Measurements from ENCODE around the gene FAM161A.
"Not testable (repeated sequence)": the region's sequence is repeated elsewhere in the genome, so short reads cannot be mapped to it uniquely, and the experiment has no call there.

Gene FAM161A

GRCh38 chr2:61853847-61854563 is at the start of gene FAM161A:
Gene FAM161A, minus strand, starts transcription at chr2:61854060. Its CDS starts 19 bp downstream, at chr2:61854041.
- peak; percentile 74 for DNase-seq

- DNase-seq: no peak
Measured at GRCh38 chr2:61900281-61900680, 46.4 kb upstream of the FAM161A start.

DNA sequence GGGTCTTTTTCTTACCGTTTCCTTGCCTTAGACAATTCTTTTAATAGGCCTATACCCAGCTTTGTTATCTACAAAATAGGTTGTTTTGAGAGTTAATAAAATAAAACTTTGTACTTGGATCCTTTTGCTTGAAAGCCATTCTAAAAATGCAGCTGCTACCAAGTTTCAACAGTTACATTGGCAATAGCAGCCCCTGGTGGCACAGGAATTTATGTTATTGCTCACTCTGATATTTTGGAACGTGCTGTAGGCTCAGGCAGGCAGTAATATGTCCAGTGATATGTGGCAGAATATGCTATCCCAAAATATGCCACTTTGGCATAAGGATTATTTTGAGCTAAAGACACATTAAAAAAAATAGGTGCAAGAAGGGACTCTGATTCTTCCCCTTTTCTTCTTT is 45.0 kb upstream of the FAM161A start:
- DNase-seq: peak; percentile 14

GRCh38 chr2:61888267-61889055 is 34.6 kb upstream of the FAM161A start, which contains the start of gene CCT4:
Gene CCT4, minus strand, starts transcription at chr2:61888656. Its CDS starts 149 bp downstream, at chr2:61888507.
- DNase-seq: peak; percentile 83

DNA sequence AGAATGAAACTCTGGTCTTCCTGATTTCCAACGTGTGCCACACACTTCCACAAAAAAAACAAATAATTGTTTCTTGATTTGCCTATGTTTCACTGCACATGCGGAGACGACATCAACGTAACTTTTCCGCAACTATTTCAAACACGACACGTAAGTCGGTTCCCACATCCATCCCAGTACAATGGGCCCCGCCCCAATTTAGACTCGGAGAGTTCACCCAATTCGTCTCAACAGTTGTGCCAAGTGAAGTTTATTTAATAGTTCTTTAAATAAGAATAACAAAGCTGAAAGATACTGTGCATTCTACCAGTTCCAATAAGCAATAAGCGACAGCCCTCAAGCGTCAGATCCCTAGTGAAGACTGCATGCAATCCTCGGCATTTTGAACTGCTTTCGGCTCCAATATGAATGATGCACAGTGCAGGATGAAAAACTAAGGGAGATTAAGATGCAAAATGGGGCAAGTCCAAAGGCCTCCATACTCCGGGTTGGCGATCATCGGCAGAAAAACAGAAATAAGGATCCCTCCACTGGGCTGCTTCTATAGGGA is 33.9 kb upstream of the FAM161A start:
- peak; percentile 15 for DNase-seq

- DNase-seq: no peak
Measured at GRCh38 chr2:61885896-61886603, 32.2 kb upstream of the FAM161A start.

DNA sequence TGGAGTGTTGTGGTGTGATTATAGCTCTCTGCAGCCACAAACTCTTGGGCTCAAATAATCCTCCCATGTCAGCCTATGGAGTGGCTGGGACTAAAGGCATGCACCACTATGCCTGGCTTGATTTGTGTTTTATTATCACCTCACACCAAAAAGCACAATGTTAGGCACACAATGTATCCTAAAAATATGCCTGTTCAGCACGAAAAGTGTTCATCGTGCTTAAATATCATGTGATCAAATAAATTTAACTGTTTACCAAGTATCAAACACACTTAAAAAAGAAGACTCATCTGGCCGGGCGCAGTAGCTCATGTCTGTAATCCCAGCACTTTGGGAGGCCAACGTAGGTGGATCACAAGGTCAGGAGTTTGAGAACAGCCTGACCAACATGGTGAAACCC is 29.0 kb upstream of the FAM161A start:
- no peak for DNase-seq

DNA sequence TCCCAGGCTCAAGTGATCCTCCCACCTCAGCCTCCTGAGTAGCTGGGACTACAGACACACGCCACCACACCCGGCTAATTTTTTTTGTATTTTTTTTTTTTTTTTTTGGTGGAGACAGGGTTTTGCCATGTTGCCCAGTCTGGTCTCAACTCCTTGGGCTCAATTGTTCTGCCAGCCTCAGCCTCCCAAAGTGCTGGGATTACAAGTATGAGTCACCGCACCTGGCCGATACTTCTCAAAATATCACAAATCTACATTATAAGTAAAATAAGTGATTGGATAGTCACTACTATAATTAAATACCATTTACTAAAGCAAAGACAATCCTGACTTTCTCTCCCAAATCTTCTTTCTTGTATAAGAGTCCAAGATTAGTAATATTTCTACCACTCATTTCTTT is 25.5 kb upstream of the FAM161A start:
- DNase-seq: not testable (repeated sequence)

- no peak for DNase-seq
Measured at GRCh38 chr2:61878761-61879160, 24.9 kb upstream of the FAM161A start.

GRCh38 chr2:61877571-61878245 is 23.8 kb upstream of the FAM161A start:
- no peak for DNase-seq

- no peak for DNase-seq
Measured at GRCh38 chr2:61876400-61876799, 22.5 kb upstream of the FAM161A start.

GRCh38 chr2:61866482-61867089 is 12.7 kb upstream of the FAM161A start:
- DNase-seq: not testable (repeated sequence)

GRCh38 chr2:61862085-61862484 is 8.2 kb upstream of the FAM161A start:
- DNase-seq: no peak

DNA sequence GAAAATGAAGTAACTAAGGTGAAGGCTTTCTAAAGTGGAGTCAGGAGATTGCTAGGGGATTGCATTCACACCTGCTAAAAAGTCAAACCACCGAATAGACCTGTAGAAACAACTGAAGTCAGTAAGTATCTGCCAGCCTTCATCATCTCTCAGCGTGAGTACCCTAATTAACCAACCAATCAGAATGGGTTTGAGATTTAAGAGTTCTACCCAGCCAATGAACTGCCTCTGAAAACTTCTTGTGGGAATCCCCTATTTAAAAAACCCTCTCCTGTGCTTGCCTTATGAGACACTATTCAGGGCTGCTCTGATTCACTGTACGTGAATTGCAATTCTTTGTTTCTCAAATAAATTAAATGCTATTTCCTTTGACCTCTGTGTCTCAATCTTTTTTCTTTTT is 3.4 kb upstream of the FAM161A start:
- no peak for DNase-seq

DNA sequence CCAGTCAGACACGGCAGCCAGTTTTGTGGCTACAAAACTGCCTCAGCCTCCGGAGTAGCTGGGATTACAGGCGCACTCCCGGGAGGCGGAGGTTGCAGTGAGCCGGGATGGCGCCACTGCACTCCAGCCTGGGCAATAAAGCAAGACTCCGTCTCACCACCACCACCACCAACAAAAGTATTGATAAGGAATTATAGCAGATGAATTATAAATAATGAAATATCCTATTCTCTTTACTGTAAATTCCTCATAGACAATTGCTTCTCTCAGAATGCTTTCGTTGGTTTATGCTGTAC is 1.4 kb upstream of the FAM161A start:
- no peak for DNase-seq

DNA sequence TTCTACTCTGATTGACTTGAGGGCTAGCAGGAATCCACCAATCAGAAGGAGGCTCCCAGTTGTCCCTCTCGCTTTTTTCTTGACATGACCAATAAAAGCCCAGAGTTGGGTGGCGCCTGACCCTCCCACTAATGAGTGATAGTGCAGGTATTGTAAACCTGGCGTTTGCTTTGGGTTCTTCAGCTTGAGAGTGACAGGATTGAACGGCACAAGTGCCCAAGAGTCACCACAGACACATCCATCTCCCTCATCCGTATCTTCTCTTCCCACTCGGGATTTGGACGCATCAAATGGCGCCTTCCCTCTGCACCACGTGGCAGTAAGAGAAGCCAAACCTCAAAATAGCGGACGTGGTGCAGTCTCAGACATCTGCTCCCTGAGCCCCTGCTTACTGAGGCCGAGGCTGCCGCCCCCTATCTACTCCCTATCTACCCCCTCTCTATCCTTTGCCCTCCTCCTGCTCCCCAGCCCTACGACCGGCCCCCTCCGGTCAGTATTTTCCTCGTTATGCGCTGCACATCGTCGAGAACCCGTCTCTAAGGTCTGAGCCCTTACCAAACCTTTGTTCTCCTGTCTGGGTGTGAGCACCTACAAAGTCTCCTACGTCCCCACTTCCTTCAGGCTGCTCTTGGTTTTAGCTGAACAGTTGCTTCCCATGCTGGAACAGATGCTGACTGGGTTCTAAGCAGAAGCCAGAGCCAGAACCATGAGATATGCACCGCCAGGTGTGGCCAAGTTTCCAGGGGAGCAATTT is 881 bp upstream of the FAM161A start:
- DNase-seq: peak; percentile 94

GRCh38 chr2:61853086-61853846 is 594 bp downstream of the FAM161A start:
- peak; percentile 45 for DNase-seq

DNA sequence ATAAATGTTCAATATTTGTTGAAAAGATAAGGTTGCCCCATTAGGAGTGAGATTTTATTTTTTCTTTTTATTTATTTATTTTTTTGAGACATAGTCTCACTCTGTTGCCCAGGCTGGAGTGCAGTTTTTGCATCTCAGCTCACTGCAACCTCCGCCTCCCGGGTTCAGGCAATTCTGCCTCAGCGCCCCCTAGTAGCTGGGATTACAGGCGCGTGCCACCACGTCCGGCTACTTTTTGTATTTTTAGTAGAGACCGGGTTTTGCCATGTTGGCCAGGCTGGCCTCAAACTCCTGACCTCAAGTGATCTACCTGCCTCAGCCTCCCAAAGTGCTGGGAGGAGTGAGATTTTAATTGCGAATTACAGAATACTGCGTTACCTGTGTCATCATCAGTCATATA is 2.6 kb downstream of the FAM161A start:
- not testable (repeated sequence) for DNase-seq

- DNase-seq: no peak
Measured at GRCh38 chr2:61845320-61845719, 8.5 kb downstream of the FAM161A start.

DNA sequence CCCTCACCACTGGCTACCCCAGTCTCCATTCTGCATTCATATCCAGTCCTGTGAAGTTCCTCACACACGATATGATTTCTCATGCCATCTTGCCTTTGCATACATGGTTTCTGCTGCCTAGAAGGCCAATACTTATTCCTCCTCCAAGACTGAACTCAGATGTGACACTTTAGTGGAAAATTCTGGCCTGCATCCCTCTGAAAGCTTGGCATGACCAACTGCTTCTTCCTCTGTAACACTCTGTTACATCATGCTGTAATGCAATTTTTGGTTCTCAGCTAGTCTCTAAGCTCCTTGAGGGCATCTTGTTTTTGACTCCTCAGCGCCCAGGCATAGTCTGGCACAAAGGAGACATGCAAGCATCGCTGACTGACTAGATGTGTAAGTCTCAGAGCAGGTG is 12.6 kb downstream of the FAM161A start:
- DNase-seq: no peak

GRCh38 chr2:61834893-61835292 is 19.0 kb downstream of the FAM161A start:
- DNase-seq: no peak

Data from HCEC 1CT (cell line).